SK-N-SH (cell line): ENCODE measurements around the gene SAGE1. TPM values are rescaled to one million over a fixed set of nuclear protein-coding genes. Genes with fewer than 3 reads are reported as not detected.
"Not testable (repeated sequence)": the region's sequence is repeated elsewhere in the genome, so short reads cannot be mapped to it uniquely, and the experiment has no call there.

Experiments used
- CTCF ChIA-PET: fragments of 300-600, 350-600 bp; formaldehyde crosslinking; extraction: SDS; loops from one replicate; lab custom pipeline; 2021; lab: Yijun Ruan, JAX
- POLR2A ChIA-PET: fragments of 350-600 bp; sonication (Branson Sonifier 250); formaldehyde crosslinking; extraction: SDS; loops from one replicate; lab custom pipeline; 2020; ENCODE audit warnings: antibody characterized with exemption, inconsistent platforms; lab: Yijun Ruan, JAX
- DNase-seq: peaks from one replicate; pipeline ENCODE4 v3.0.0; 2012
- H2AFZ ChIP-seq: fragments of 200-600 bp; sonication (generic); 2 replicates; pipeline ENCODE4 v1.8.1; 2016; ENCODE audit warnings: antibody characterized with exemption, mild to moderate bottlenecking, low read depth
- H3F3A ChIP-seq: fragments of 200-600 bp; sonication (generic); replicated peaks from 2 replicates; pipeline ENCODE3; 2016; ENCODE audit warnings: antibody characterized with exemption, mild to moderate bottlenecking; ENCODE audit not compliant: insufficient read depth
- H3K27ac ChIP-seq, 2 experiments: fragments of 200-500 bp in 1 of 2; fragments of 200-600 bp in 1 of 2; sonication (Bioruptor generic) in 1 of 2; sonication (generic), shearing (Covaris generic) in 1 of 2; 2 replicates each; pipeline versions ENCODE4 v1.5.1 to v1.6.1; 2014 to 2016; ENCODE audit warnings: low read depth in 2 of 2, inconsistent platforms in 1 of 2, low read length in 1 of 2, mild to moderate bottlenecking in 1 of 2, mixed read lengths in 1 of 2
- H3K27me3 ChIP-seq: fragments of 200-600 bp; sonication (generic), shearing (Covaris generic); 2 replicates; pipeline ENCODE4 v1.6.1; 2016; ENCODE audit warnings: mixed run types; ENCODE audit not compliant: insufficient read depth
- H3K36me3 ChIP-seq, 2 experiments: fragments of 200-500 bp in 1 of 2; fragments of 200-600 bp in 1 of 2; sonication (Bioruptor generic) in 1 of 2; sonication (generic) in 1 of 2; replicated peaks in 1 of 2; 2 replicates each; pipeline versions ENCODE3 to v1.5.1; 2014 to 2016; ENCODE audit warnings: low read length in 1 of 2, mild to moderate bottlenecking in 1 of 2; ENCODE audit not compliant: insufficient read depth in 2 of 2, control insufficient read depth in 1 of 2
- H3K4me1 ChIP-seq, 2 experiments: fragments of 200-500 bp in 1 of 2; fragments of 200-600 bp in 1 of 2; sonication (Bioruptor generic) in 1 of 2; sonication (generic), shearing (Covaris generic) in 1 of 2; 2 replicates each; pipeline versions ENCODE4 v1.5.1 to v1.6.1; 2014 to 2016; ENCODE audit warnings: low read depth in 1 of 2, low read length in 1 of 2, mixed run types in 1 of 2; ENCODE audit not compliant: insufficient read depth in 2 of 2, control insufficient read depth in 1 of 2
- H3K4me2 ChIP-seq: fragments of 200-600 bp; sonication (generic), shearing (Covaris generic); 2 replicates; pipeline ENCODE4 v1.6.1; 2017; ENCODE audit warnings: mixed run types
- H3K4me3 ChIP-seq, 2 experiments: fragments of 200-500 bp in 1 of 2; fragments of 200-600 bp in 1 of 2; sonication (Bioruptor generic) in 1 of 2; sonication (generic), shearing (Covaris generic) in 1 of 2; 2 replicates each; pipeline versions ENCODE4 v1.5.1 to v1.8.1; 2014 to 2016; ENCODE audit warnings: low read depth in 2 of 2, inconsistent platforms in 1 of 2, low read length in 1 of 2, mild to moderate bottlenecking in 1 of 2, mixed read lengths in 1 of 2, moderate library complexity in 1 of 2
- H3K79me2 ChIP-seq: fragments of 200-600 bp; sonication (generic); 2 replicates; pipeline ENCODE4 v1.8.1; 2017; ENCODE audit warnings: mild to moderate bottlenecking; ENCODE audit not compliant: insufficient read depth
- H3K9ac ChIP-seq: fragments of 200-600 bp; sonication (generic); 2 replicates; pipeline ENCODE4 v1.6.1; 2017; ENCODE audit warnings: mixed run types
- H3K9me2 ChIP-seq: fragments of 200-600 bp; sonication (generic); 2 replicates; pipeline ENCODE4 v1.6.1; 2017; ENCODE audit warnings: mixed run types
- H3K9me3 ChIP-seq: fragments of 200-600 bp; sonication (generic); 2 replicates; pipeline ENCODE4 v1.6.1; 2017; ENCODE audit warnings: mixed run types, mild to moderate bottlenecking, moderate library complexity
- H4K20me1 ChIP-seq: fragments of 200-600 bp; sonication (generic); 2 replicates; pipeline ENCODE4 v1.6.1; 2017; ENCODE audit warnings: mild to moderate bottlenecking, mixed run types; ENCODE audit not compliant: insufficient read depth
- EP300 ChIP-seq, 2 experiments: IDR thresholded peaks; 2 replicates each; pipeline versions ENCODE4 v1.4.0 to v1.6.1; 2012; ENCODE audit warnings: borderline replicate concordance in 1 of 2, low read depth in 1 of 2, low read length in 1 of 2
- EZH2phosphoT487 ChIP-seq: fragments of 200-600 bp; sonication (generic); IDR thresholded peaks from 2 replicates; pipeline ENCODE4 v1.6.1; 2017; ENCODE audit warnings: low read depth, mixed run types, mild to moderate bottlenecking, antibody characterized with exemption, moderate library complexity, borderline replicate concordance
- JUND ChIP-seq: IDR thresholded peaks from 2 replicates; pipeline ENCODE4 v1.4.0; 2012
- NFIC ChIP-seq: IDR thresholded peaks from 2 replicates; pipeline ENCODE4 v1.4.0; 2012; ENCODE audit warnings: borderline replicate concordance
- RCOR1 ChIP-seq: fragments of 150-350 bp; IDR thresholded peaks from 2 replicates; pipeline ENCODE4 v1.6.1; 2017; ENCODE audit warnings: antibody characterized with exemption, low read length
- YY1 ChIP-seq: IDR thresholded peaks from 2 replicates; pipeline ENCODE4 v1.4.0; 2012; ENCODE audit warnings: low read depth, mild to moderate bottlenecking
- WGBS: methylation state at CpG from one replicate; pipeline ENCODE4 v1.1.6; 2017; ENCODE audit warnings: low lambda C conversion rate; 5-methylcytosine and 5-hydroxymethylcytosine counted together
- polyA plus RNA-seq, 3 experiments: library from polyadenylated mRNA; depleted of rRNA; stranded (reverse); fragments of >200 nt; gene quantifications; 2 replicates each; pipeline ENCODE4 v1.2.3, GENCODE V29; 2012
- TF ChIP-seq, protein P1 (sequence below): IDR thresholded peaks from 2 replicates; pipeline ENCODE4 v1.6.1; 2012; ENCODE audit warnings: mild to moderate bottlenecking, low read depth, low read length, moderate library complexity
- TF ChIP-seq, protein P2 (sequence below): IDR thresholded peaks from 2 replicates; pipeline ENCODE4; 2012
- TF ChIP-seq, protein P3 (sequence below): IDR thresholded peaks from 2 replicates; pipeline ENCODE4 v1.4.0; 2012; ENCODE audit warnings: low read depth, borderline replicate concordance
- TF ChIP-seq, protein P4 (sequence below): IDR thresholded peaks from 2 replicates; pipeline ENCODE4 v1.4.0; 2012; ENCODE audit warnings: low read depth, borderline replicate concordance
- TF ChIP-seq, protein P5 (sequence below): fragments of 150-350 bp; IDR thresholded peaks from 2 replicates; pipeline ENCODE4 v1.6.1; 2017; ENCODE audit warnings: antibody characterized with exemption, low read length, low read depth, borderline replicate concordance
- TF ChIP-seq, protein P6 (sequence below): fragments of 150-350 bp; IDR thresholded peaks from 2 replicates; pipeline ENCODE4 v1.6.1; 2016; ENCODE audit warnings: mild to moderate bottlenecking, low read depth, low read length

Gene SAGE1
- polyA plus RNA-seq, 1 of the 3 experiments (the other 2 are of a cell fraction): not detected

DNA sequence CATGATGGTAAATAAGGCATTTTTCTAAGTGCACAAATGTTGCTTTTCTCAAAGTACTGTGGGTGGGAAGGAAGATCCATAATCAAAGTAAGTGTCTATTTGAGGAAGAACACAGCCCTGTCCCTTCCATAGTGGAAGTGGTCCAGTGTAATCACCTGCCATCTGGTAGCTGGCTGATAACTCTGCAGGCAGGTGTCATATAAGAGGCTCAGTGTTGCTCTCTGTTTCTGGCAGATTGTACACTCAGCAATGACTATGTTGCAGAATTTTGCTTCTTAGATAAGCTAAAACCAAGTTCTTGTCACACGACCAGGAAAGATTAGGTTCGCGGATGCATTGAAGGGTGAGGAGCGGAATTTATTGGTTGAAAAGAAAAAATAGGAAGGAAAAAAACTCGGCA lies 20.9 kb downstream of the SAGE1 start:
- no peak for DNase-seq
- H3F3A ChIP-seq: no peaks in the 10 kb centered on the region
- no peak overlapping the region for H3K27ac ChIP-seq
- CTCF ChIA-PET: no interaction called here
- H3K27me3 ChIP-seq: peaks cover 23% of the 10 kb centered on the region
- no peak overlapping the region for H3K4me2 ChIP-seq
- TF ChIP-seq EZH2phosphoT487: no peak
- no peak for TF ChIP-seq NFIC
- TF ChIP-seq, protein P1, sequence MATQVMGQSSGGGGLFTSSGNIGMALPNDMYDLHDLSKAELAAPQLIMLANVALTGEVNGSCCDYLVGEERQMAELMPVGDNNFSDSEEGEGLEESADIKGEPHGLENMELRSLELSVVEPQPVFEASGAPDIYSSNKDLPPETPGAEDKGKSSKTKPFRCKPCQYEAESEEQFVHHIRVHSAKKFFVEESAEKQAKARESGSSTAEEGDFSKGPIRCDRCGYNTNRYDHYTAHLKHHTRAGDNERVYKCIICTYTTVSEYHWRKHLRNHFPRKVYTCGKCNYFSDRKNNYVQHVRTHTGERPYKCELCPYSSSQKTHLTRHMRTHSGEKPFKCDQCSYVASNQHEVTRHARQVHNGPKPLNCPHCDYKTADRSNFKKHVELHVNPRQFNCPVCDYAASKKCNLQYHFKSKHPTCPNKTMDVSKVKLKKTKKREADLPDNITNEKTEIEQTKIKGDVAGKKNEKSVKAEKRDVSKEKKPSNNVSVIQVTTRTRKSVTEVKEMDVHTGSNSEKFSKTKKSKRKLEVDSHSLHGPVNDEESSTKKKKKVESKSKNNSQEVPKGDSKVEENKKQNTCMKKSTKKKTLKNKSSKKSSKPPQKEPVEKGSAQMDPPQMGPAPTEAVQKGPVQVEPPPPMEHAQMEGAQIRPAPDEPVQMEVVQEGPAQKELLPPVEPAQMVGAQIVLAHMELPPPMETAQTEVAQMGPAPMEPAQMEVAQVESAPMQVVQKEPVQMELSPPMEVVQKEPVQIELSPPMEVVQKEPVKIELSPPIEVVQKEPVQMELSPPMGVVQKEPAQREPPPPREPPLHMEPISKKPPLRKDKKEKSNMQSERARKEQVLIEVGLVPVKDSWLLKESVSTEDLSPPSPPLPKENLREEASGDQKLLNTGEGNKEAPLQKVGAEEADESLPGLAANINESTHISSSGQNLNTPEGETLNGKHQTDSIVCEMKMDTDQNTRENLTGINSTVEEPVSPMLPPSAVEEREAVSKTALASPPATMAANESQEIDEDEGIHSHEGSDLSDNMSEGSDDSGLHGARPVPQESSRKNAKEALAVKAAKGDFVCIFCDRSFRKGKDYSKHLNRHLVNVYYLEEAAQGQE: no peak
- TF ChIP-seq RCOR1: no peak
- no peak for TF ChIP-seq EP300 (IDR thresholded peaks at IDR 0.05; ENCODE audit: borderline replicate concordance in 1 of 2, low read depth in 1 of 2, low read length in 1 of 2)
- TF ChIP-seq, protein P2, sequence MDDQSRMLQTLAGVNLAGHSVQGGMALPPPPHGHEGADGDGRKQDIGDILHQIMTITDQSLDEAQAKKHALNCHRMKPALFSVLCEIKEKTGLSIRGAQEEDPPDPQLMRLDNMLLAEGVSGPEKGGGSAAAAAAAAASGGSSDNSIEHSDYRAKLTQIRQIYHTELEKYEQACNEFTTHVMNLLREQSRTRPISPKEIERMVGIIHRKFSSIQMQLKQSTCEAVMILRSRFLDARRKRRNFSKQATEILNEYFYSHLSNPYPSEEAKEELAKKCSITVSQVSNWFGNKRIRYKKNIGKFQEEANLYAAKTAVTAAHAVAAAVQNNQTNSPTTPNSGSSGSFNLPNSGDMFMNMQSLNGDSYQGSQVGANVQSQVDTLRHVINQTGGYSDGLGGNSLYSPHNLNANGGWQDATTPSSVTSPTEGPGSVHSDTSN: no peak
- TF ChIP-seq, protein P3, sequence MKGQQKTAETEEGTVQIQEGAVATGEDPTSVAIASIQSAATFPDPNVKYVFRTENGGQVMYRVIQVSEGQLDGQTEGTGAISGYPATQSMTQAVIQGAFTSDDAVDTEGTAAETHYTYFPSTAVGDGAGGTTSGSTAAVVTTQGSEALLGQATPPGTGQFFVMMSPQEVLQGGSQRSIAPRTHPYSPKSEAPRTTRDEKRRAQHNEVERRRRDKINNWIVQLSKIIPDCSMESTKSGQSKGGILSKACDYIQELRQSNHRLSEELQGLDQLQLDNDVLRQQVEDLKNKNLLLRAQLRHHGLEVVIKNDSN: no peak
- no peak for TF ChIP-seq YY1
- no peak for TF ChIP-seq JUND
- TF ChIP-seq, protein P4, sequence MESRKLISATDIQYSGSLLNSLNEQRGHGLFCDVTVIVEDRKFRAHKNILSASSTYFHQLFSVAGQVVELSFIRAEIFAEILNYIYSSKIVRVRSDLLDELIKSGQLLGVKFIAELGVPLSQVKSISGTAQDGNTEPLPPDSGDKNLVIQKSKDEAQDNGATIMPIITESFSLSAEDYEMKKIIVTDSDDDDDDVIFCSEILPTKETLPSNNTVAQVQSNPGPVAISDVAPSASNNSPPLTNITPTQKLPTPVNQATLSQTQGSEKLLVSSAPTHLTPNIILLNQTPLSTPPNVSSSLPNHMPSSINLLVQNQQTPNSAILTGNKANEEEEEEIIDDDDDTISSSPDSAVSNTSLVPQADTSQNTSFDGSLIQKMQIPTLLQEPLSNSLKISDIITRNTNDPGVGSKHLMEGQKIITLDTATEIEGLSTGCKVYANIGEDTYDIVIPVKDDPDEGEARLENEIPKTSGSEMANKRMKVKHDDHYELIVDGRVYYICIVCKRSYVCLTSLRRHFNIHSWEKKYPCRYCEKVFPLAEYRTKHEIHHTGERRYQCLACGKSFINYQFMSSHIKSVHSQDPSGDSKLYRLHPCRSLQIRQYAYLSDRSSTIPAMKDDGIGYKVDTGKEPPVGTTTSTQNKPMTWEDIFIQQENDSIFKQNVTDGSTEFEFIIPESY: no peak
- TF ChIP-seq, protein P5, sequence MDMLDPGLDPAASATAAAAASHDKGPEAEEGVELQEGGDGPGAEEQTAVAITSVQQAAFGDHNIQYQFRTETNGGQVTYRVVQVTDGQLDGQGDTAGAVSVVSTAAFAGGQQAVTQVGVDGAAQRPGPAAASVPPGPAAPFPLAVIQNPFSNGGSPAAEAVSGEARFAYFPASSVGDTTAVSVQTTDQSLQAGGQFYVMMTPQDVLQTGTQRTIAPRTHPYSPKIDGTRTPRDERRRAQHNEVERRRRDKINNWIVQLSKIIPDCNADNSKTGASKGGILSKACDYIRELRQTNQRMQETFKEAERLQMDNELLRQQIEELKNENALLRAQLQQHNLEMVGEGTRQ: no peak
- TF ChIP-seq, protein P6, sequence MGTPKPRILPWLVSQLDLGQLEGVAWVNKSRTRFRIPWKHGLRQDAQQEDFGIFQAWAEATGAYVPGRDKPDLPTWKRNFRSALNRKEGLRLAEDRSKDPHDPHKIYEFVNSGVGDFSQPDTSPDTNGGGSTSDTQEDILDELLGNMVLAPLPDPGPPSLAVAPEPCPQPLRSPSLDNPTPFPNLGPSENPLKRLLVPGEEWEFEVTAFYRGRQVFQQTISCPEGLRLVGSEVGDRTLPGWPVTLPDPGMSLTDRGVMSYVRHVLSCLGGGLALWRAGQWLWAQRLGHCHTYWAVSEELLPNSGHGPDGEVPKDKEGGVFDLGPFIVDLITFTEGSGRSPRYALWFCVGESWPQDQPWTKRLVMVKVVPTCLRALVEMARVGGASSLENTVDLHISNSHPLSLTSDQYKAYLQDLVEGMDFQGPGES: no peak
- TF ChIP-seq, all 33 proteins: peak for 0
- Histone ChIP-seq H3K9me2 (no peaks in the 10 kb centered on the region), H4K20me1 (no peaks in the 10 kb centered on the region), H3K9ac (no peak overlapping the region), H3K36me3 (no peaks in the 10 kb centered on the region), H3K4me1 (no peaks in the 10 kb centered on the region), H3K4me3 (no peak overlapping the region), H3K79me2 (no peaks in the 10 kb centered on the region), H2AFZ (no peak overlapping the region), H3K9me3 (no peaks in the 10 kb centered on the region)
- POLR2A ChIA-PET: no interaction called here
- 23% methylated on average over 5 of the region's 5 CpGs for WGBS

DNA sequence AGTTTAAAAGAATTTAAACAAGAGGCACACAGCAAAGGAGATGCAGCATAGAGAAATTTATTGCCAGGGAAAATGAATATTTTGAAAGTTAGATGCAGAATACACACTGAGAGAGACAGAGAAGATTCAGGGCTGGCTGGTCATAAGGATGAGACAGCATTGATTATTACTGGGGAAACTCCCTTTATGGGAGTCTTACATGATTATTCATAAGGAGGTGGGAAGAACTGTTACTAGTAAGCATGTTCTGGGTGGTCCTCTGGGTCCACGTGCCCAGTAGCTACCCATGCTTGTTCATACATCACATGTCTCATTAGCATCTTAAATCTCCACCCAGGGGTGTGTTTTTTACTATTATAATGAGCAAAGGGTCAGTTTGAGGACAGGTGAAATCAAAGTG lies 27.0 kb downstream of the SAGE1 start:
- peaks cover 47% of the 10 kb centered on the region for H3K27me3 ChIP-seq
- H3K4me2 ChIP-seq, DNase-seq, H3K4me1 ChIP-seq, H3F3A ChIP-seq, H3K9me2 ChIP-seq, H3K9ac ChIP-seq, H4K20me1 ChIP-seq, H3K36me3 ChIP-seq, POLR2A ChIA-PET, H3K9me3 ChIP-seq, H3K79me2 ChIP-seq, H2AFZ ChIP-seq, H3K4me3 ChIP-seq, H3K27ac ChIP-seq: not testable (repeated sequence)
- CTCF ChIA-PET: interaction anchor here (1.3 kb wide), 1 partner anchor 12 kb away, joined by 3 read pairs; no protein-coding TSS in a partner anchor
- WGBS: 0% methylated on average over 1 of the region's 1 CpG
